ENCODE data around the gene FANCM.

The FANCM gene

DNA sequence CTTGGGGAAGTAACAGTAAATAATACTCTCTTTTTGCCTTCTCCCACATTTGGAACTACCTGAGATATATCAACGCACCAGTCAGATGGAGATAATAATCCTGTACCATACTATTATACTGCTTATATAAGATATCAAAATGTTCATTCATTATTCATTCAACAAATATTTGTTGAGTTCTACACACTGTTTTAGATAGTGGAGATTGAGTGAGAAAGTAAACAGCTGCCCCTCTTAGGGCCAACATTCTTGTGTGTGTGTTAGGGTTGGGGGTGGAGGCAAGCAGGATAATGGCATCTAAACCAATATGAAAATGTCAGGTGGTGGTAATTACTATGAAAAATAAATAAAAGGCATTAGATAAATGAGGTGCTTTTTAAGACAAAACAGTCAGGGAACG is 103.3 kb downstream of the FANCM start:
- DNase-seq, result no peak

- DNase-seq, result no peak
Observed at GRCh38 chr14:45242706-45243105, 107.0 kb downstream of the FANCM start.

GRCh38 chr14:45246151-45246550 is 110.4 kb downstream of the FANCM start:
- no peak for DNase-seq

- DNase-seq, result no peak
Observed at GRCh38 chr14:45246691-45247090, 111.0 kb downstream of the FANCM start.

- DNase-seq, result no peak
Observed at GRCh38 chr14:45247427-45247826, 111.7 kb downstream of the FANCM start.

DNA sequence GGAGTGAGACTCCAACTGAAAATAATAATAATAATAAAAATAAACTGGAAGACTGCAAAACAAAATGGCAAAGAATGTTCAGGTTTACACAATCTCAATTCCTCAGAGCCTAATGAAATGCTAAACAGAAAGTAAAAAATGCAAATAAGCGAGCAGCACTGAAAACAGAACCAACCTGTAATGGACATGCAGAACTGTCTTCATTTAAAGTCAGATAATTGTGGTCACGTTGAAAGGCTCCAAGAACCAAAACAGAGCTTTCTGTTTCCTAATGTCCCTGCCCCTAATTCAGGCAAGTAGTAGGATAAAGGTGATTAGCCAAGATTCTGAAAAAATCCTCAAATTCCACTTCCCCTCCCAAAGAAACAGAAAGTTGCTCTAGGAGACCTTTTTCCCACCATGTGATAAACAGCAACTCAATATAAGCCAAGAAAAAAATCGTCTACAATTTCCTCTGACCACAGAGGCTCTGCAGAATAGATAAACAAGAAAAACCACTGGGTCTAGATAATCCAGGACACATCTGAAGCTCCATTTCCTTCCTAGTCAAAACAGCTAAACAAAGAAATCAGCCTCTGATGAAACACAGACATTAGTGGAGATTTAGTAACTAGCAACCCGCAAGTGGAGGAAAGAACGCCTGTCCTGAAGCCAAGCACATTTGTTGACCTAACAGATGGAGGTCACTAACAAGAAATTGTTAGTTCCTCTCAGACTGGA is 114.3 kb downstream of the FANCM start:
- DNase-seq, result peak; percentile 22
